ENCODE measurements around the gene PTPRM.
"Not testable (repeated sequence)": the region's sequence is repeated elsewhere in the genome, so short reads cannot be mapped to it uniquely, and the experiment has no call there.

The PTPRM gene

GRCh38 chr18:7958081-7958896 is 391.2 kb downstream of the PTPRM start:
- CTCF ChIA-PET: no interaction called here
- H3K27ac ChIP-seq: no peak overlapping the region
- peak; percentile 21 for DNase-seq (ENCODE audit: low spot score)
- TF ChIP-seq CTCF (conservative IDR thresholded peaks at IDR 0.05; ENCODE audit: low read depth): no peak
- POLR2A ChIA-PET (ENCODE audit: low non-redundant PET): no interaction called here

- no peak for DNase-seq (ENCODE audit: low spot score)
- H3K27ac ChIP-seq: no peak overlapping the region
- ChIA-PET POLR2A (ENCODE audit: low non-redundant PET) (no interaction called here), CTCF (no interaction called here)
- no peak for TF ChIP-seq CTCF (conservative IDR thresholded peaks at IDR 0.05; ENCODE audit: low read depth)
These were observed 391.7 kb downstream of the PTPRM start for GRCh38 chr18:7958897-7959146.

- H3K27ac ChIP-seq; CTCF ChIA-PET; DNase-seq (ENCODE audit: low spot score); POLR2A ChIA-PET (ENCODE audit: low non-redundant PET): not testable (repeated sequence)
These were observed 399.6 kb downstream of the PTPRM start for GRCh38 chr18:7966682-7967081.

GRCh38 chr18:7974200-7974874 is 407.2 kb downstream of the PTPRM start:
- no peak for DNase-seq (ENCODE audit: low spot score)
- CTCF ChIA-PET: no interaction called here
- POLR2A ChIA-PET (ENCODE audit: low non-redundant PET): no interaction called here
- H3K27ac ChIP-seq: no peak overlapping the region
- TF ChIP-seq CTCF (conservative IDR thresholded peaks at IDR 0.05; ENCODE audit: low read depth): no peak

- no peak overlapping the region for H3K27ac ChIP-seq
- ChIA-PET POLR2A (ENCODE audit: low non-redundant PET) (no interaction called here), CTCF (interaction anchor here (0.7 kb wide), 1 partner anchor 186 kb away, joined by 3 read pairs; no protein-coding TSS in a partner anchor)
- DNase-seq (ENCODE audit: low spot score): no peak
- TF ChIP-seq CTCF (conservative IDR thresholded peaks at IDR 0.05; ENCODE audit: low read depth): no peak
These were observed 410.8 kb downstream of the PTPRM start for GRCh38 chr18:7977897-7978296.

- no peak for TF ChIP-seq CTCF (conservative IDR thresholded peaks at IDR 0.05; ENCODE audit: low read depth)
- DNase-seq (ENCODE audit: low spot score): no peak
- ChIA-PET POLR2A (ENCODE audit: low non-redundant PET) (no interaction called here), CTCF (no interaction called here)
- no peak overlapping the region for H3K27ac ChIP-seq
These were observed 411.7 kb downstream of the PTPRM start for GRCh38 chr18:7978834-7979233.

- no peak overlapping the region for H3K27ac ChIP-seq
- TF ChIP-seq CTCF (conservative IDR thresholded peaks at IDR 0.05; ENCODE audit: low read depth): no peak
- ChIA-PET CTCF (interaction anchor here (0.7 kb wide), 1 partner anchor 72 kb away, joined by 3 read pairs; no protein-coding TSS in a partner anchor), POLR2A (ENCODE audit: low non-redundant PET) (no interaction called here)
- DNase-seq (ENCODE audit: low spot score): no peak
These were observed 412.6 kb downstream of the PTPRM start for GRCh38 chr18:7979714-7980113.

Data from RWPE1 (cell line).